ENCODE results near the gene FZD1. TPM values are rescaled to one million over a fixed set of nuclear protein-coding genes. Genes with fewer than 3 reads are reported as not detected.

Gene FZD1
- total RNA-seq, 4 donors from 2014 or later: 8.6 to 14.5 (median 10.4) TPM

- Histone ChIP-seq H3K27me3 (no peaks in the 10 kb centered on the region), H3K27ac (no peak overlapping the region), H3K36me3 (no peaks in the 10 kb centered on the region), H3K4me3 (no peak overlapping the region), H3K4me1 (peaks cover 0 to 19% (median 0%) of the 10 kb centered on the region in 3 donors), H3K9me3 (no peaks in the 10 kb centered on the region)
- intact Hi-C loops (cut with DNase I): no loop called here
- TF ChIP-seq POLR2A (IDR thresholded peaks at IDR 0.05) (no peak), CTCF (IDR thresholded peaks at IDR 0.05) (no peak)
- 55 to 77% methylated on average over 5 of the region's 5 CpGs for WGBS, 2 donors
- DNase-seq: no peak
These were observed 25.5 kb downstream of the FZD1 start for GRCh38 chr7:91289633-91290254.

- no peak for DNase-seq
- Histone ChIP-seq H3K4me3 (no peak overlapping the region), H3K36me3 (no peaks in the 10 kb centered on the region), H3K9me3 (no peaks in the 10 kb centered on the region), H3K4me1 (peaks cover 0 to 19% (median 0%) of the 10 kb centered on the region in 3 donors), H3K27ac (no peak overlapping the region), H3K27me3 (no peaks in the 10 kb centered on the region)
- WGBS, 2 donors: 90 to 95% methylated on average over 5 of the region's 5 CpGs
- no peak for TF ChIP-seq CTCF (IDR thresholded peaks at IDR 0.05)
- no peak for TF ChIP-seq POLR2A (IDR thresholded peaks at IDR 0.05)
- intact Hi-C loops (cut with DNase I): no loop called here
These were observed 27.1 kb downstream of the FZD1 start for GRCh38 chr7:91291302-91291701.

GRCh38 chr7:91291902-91292301 is 27.7 kb downstream of the FZD1 start:
- no peaks in the 10 kb centered on the region for H3K27me3 ChIP-seq
- H3K4me3 ChIP-seq: no peak overlapping the region
- DNase-seq: no peak
- no peak overlapping the region for H3K27ac ChIP-seq
- intact Hi-C loops (cut with DNase I): no loop called here
- H3K36me3 ChIP-seq: no peaks in the 10 kb centered on the region
- no peaks in the 10 kb centered on the region for H3K9me3 ChIP-seq
- peaks cover 0 to 19% (median 0%) of the 10 kb centered on the region in 3 donors for H3K4me1 ChIP-seq
- 40% methylated on average over 1 of the region's 1 CpG; no CpG with 5 or more reads in 1 of the 2 donors for WGBS, 2 donors
- TF ChIP-seq CTCF (IDR thresholded peaks at IDR 0.05) (peak in 1 of 6 experiments; percentile 19), POLR2A (IDR thresholded peaks at IDR 0.05) (no peak)

GRCh38 chr7:91292506-91292905 is 28.3 kb downstream of the FZD1 start:
- Histone ChIP-seq H3K9me3 (no peaks in the 10 kb centered on the region), H3K27ac (no peak overlapping the region), H3K4me3 (no peak overlapping the region), H3K27me3 (no peaks in the 10 kb centered on the region), H3K36me3 (no peaks in the 10 kb centered on the region), H3K4me1 (peaks cover 0 to 19% (median 0%) of the 10 kb centered on the region in 3 donors)
- no peak for DNase-seq
- intact Hi-C loops (cut with DNase I): no loop called here
- 58 to 72% methylated on average over 1 of the region's 1 CpG for WGBS, 2 donors
- TF ChIP-seq CTCF (IDR thresholded peaks at IDR 0.05): no peak

- TF ChIP-seq POLR2A (IDR thresholded peaks at IDR 0.05) (no peak), CTCF (IDR thresholded peaks at IDR 0.05) (no peak)
- Histone ChIP-seq H3K27me3 (no peaks in the 10 kb centered on the region), H3K4me3 (no peak overlapping the region), H3K27ac (no peak overlapping the region), H3K4me1 (peaks cover 0 to 19% (median 0%) of the 10 kb centered on the region in 3 donors), H3K9me3 (no peaks in the 10 kb centered on the region), H3K36me3 (no peaks in the 10 kb centered on the region)
- 88 to 89% methylated on average over 2 of the region's 2 CpGs for WGBS, 2 donors
- DNase-seq: no peak
- intact Hi-C loops (cut with DNase I): no loop called here
These were observed 28.9 kb downstream of the FZD1 start for GRCh38 chr7:91293136-91293535.
